ENCODE measurements around the gene MALL. TPM values are rescaled to one million over a fixed set of nuclear protein-coding genes. Genes with fewer than 3 reads are reported as not detected.

The MALL gene
- total RNA-seq, 1 donor from 2014 or later: not detected

DNA sequence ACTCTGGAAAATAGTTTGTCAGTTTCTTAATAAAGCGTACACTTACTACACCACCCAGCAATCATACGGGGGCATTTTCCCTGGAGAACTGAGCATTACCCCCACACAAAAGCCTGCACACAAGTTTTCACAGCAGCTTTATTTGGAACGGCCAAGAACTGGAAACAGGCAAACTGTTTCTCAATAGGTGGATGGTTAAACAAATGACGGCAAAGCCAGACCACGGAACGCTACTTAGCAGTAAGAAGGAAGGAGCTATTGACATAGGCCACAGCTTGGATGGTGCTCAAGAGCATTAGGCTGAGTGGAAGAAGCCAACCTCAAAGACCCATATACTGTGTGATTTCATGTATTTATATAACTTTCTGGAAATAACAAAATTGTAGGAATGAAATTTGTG is 9.0 kb downstream of the MALL start:
- Mint-ChIP-seq H3K9me3 (peaks cover 2% of the 10 kb centered on the region), H3K27me3 (peaks cover 50% of the 10 kb centered on the region), H3K4me1 (no peaks in the 10 kb centered on the region), H3K27ac (no peak overlapping the region), H3K36me3 (ENCODE audit: low read depth) (no peaks in the 10 kb centered on the region), H3K4me3 (no peak overlapping the region)
- CTCF ChIA-PET: no interaction called here
- ATAC-seq (ENCODE audit: low read depth) (no peak), DNase-seq (no peak)
- intact Hi-C loops (cut with micrococcal nuclease): no loop called here
- TF ChIP-seq, protein P1, sequence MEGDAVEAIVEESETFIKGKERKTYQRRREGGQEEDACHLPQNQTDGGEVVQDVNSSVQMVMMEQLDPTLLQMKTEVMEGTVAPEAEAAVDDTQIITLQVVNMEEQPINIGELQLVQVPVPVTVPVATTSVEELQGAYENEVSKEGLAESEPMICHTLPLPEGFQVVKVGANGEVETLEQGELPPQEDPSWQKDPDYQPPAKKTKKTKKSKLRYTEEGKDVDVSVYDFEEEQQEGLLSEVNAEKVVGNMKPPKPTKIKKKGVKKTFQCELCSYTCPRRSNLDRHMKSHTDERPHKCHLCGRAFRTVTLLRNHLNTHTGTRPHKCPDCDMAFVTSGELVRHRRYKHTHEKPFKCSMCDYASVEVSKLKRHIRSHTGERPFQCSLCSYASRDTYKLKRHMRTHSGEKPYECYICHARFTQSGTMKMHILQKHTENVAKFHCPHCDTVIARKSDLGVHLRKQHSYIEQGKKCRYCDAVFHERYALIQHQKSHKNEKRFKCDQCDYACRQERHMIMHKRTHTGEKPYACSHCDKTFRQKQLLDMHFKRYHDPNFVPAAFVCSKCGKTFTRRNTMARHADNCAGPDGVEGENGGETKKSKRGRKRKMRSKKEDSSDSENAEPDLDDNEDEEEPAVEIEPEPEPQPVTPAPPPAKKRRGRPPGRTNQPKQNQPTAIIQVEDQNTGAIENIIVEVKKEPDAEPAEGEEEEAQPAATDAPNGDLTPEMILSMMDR (IDR thresholded peaks at IDR 0.05): no peak
- POLR2A ChIA-PET: no interaction called here

DNA sequence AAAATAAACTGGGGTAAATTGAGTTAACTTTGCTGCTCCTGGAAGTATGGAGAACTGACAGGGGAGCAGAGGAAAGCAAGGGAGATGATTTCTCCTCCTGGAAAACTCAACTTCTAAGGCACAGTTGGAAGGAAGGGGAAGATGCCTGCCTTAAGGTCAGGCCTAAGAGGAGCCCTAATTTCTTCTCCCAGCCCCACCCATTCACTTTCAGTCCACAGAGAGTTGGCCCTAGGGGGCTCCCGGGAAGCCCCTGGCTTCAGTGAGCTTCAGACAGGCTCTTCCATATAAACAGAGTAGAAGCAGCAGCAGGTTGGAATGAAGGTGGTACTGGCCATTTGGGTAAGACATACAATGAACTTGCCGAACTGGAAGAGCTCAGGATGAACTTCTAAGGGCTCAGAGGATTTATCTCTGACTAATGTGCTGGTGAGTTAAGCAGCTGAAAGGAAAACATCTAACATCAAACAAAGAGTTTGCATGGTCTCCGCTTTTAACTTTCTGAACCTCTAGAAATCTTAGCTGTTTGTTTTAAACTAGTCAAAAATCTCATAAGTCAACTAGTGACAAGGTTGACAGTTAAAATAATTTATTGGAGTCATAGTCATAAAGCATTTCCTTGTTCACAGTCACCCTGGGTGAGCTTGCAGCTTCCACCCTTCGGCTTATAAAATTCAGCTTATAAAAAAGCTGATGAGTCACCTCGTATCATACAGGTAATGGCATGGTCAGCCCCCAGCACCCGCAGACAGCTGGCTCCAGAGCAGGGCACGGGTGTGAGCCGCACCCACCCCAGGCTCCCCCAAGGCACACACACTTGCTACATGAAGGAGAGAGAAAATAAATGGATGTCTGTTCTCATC is 9.8 kb downstream of the MALL start:
- Mint-ChIP-seq H3K27ac (no peak overlapping the region), H3K4me1 (no peaks in the 10 kb centered on the region), H3K9me3 (peaks cover 2% of the 10 kb centered on the region), H3K27me3 (peaks cover 50% of the 10 kb centered on the region), H3K36me3 (ENCODE audit: low read depth) (no peaks in the 10 kb centered on the region), H3K4me3 (no peak overlapping the region)
- TF ChIP-seq, protein P1 (IDR thresholded peaks at IDR 0.05): no peak
- intact Hi-C loops (cut with micrococcal nuclease): no loop called here
- POLR2A ChIA-PET: no interaction called here
- DNase-seq (no peak), ATAC-seq (ENCODE audit: low read depth) (no peak)
- CTCF ChIA-PET: no interaction called here

DNA sequence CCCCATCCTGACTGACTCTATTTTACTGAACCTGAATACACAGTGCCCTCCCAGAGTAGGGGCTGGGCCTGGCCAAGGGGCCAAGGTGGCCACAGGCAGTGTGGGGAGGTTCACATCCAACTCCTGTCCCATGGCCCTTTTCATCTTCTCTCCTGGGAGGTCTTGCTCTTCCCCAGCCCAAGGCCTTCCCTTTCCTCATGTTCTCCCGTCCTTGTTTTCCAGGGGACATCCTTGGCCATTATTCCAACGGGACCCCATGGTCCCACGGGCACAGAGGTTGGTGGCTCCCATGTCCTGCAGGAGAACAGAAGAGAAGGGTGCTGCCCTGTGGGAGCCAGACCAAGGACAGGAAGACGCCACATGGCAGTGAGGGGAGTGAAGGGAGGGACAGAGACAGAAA is 10.4 kb downstream of the MALL start:
- H3K27ac Mint-ChIP-seq: no peak overlapping the region
- ATAC-seq (ENCODE audit: low read depth) (no peak), DNase-seq (no peak)
- H3K9me3 Mint-ChIP-seq: peaks cover 2% of the 10 kb centered on the region
- intact Hi-C loops (cut with micrococcal nuclease): no loop called here
- TF ChIP-seq, protein P1 (IDR thresholded peaks at IDR 0.05): no peak
- no peaks in the 10 kb centered on the region for H3K4me1 Mint-ChIP-seq
- no peaks in the 10 kb centered on the region for H3K36me3 Mint-ChIP-seq (ENCODE audit: low read depth)
- ChIA-PET POLR2A (no interaction called here), CTCF (no interaction called here)
- H3K4me3 Mint-ChIP-seq: no peak overlapping the region
- peaks cover 50% of the 10 kb centered on the region for H3K27me3 Mint-ChIP-seq

DNA sequence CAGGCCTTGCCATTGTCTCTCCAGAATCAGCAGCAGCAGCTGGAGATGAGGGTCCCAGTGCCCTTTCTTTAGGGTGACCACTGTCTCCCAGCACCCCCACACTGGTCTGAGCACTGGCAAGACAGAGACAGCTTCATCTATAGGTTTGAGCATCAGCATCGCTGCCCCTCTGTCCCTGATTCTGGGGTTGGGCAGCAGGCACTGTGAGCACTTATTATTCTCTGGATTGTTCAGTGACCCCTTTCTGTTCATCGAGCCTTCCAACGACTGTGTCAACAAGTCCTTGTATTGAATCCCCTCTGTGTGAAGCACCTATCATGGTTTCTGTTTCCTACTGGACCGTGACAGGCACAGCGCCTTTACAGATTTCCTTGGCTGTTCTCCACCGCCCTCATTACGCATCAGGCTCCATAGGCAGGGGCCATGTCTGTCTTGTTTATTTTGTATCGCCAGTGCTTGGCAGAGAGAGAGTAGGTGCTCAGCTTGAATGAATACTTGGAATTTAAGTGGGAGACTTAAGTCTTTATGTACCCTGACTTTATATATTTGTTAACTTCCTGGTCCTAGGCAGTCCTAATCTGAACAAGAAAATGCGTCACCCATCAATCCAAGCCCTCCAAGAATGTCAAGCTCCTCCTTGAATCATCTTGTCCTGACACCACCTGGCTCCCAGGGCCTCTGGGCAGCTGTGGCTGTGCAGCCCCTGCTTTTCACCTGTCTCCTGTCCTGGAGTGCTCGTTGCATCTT is 11.4 kb downstream of the MALL start:
- Mint-ChIP-seq H3K36me3 (ENCODE audit: low read depth) (no peaks in the 10 kb centered on the region), H3K4me3 (no peak overlapping the region), H3K27me3 (peaks cover 50% of the 10 kb centered on the region), H3K27ac (no peak overlapping the region), H3K9me3 (peaks cover 2% of the 10 kb centered on the region), H3K4me1 (no peaks in the 10 kb centered on the region)
- TF ChIP-seq, protein P1 (IDR thresholded peaks at IDR 0.05): no peak
- intact Hi-C loops (cut with micrococcal nuclease): no loop called here
- ATAC-seq (ENCODE audit: low read depth): no peak
- ChIA-PET POLR2A (no interaction called here), CTCF (no interaction called here)
- DNase-seq: no peak

All from activated B cell treated with CpG ODN at 0.5 μM for 24 hours (primary cell).